Neural progenitor cell (in vitro differentiated cells): Measurements from ENCODE around the gene SPRR5.

ENCODE experiments used
- CTCF ChIP-seq: fragments of 200-600 bp; sonication (generic); IDR thresholded peaks from 2 replicates; pipeline ENCODE4 v1.5.1; 2017; ENCODE audit warnings: antibody characterized with exemption, mild to moderate bottlenecking
- EZH2 ChIP-seq: fragments of 200-600 bp; sonication (generic); IDR thresholded peaks from 2 replicates; pipeline ENCODE4 v1.6.1; 2017; ENCODE audit warnings: antibody characterized with exemption, mild to moderate bottlenecking, moderate library complexity
- EZH2phosphoT487 ChIP-seq: fragments of 200-600 bp; sonication (generic); IDR thresholded peaks from 2 replicates; pipeline ENCODE4 v1.6.1; 2017; ENCODE audit warnings: antibody characterized with exemption

- TF ChIP-seq CTCF (no peak), EZH2 (no peak), EZH2phosphoT487 (no peak)
Observed at GRCh38 chr1:152997901-152998300, 50.9 kb downstream of the SPRR5 start.
